DOHH2 (cell line): Measurements from ENCODE around the gene PCNX3.

Source experiments
- CTCF ChIP-seq: fragments of 200-600 bp; sonication (generic); IDR thresholded peaks from one replicate; pipeline ENCODE4 v1.5.1; 2014; ENCODE audit warnings: antibody characterized with exemption, mild to moderate bottlenecking, low read depth, low read length; ENCODE audit not compliant: poor library complexity, severe bottlenecking
- EZH2phosphoT487 ChIP-seq: fragments of 200-600 bp; sonication (generic); IDR thresholded peaks from 2 replicates; pipeline ENCODE4 v1.6.1; 2017; ENCODE audit warnings: borderline replicate concordance, mild to moderate bottlenecking, antibody characterized with exemption, low read length, moderate library complexity, mixed read lengths

GRCh38 chr11:65639623-65640482 is 24.3 kb downstream of the PCNX3 start:
- no peak for TF ChIP-seq CTCF
- no peak for TF ChIP-seq EZH2phosphoT487
